ENCODE data around the gene UGT2B11.
"Not testable (repeated sequence)": the region's sequence is repeated elsewhere in the genome, so short reads cannot be mapped to it uniquely, and the experiment has no call there.

The UGT2B11 gene

GRCh38 chr4:69167300-69167699 lies 47.2 kb downstream of the UGT2B11 start:
- DNase-seq, result no peak

- DNase-seq, result not testable (repeated sequence)
These were observed 48.2 kb downstream of the UGT2B11 start for GRCh38 chr4:69166376-69166775.

GRCh38 chr4:69165707-69166106 lies 48.8 kb downstream of the UGT2B11 start:
- not testable (repeated sequence) for DNase-seq

GRCh38 chr4:69156913-69157312 lies 57.6 kb downstream of the UGT2B11 start:
- DNase-seq, result no peak

- DNase-seq, result no peak
These were observed 60.5 kb downstream of the UGT2B11 start for GRCh38 chr4:69154021-69154420.
